ENCODE results near the gene CD209. TPM values are rescaled to one million over a fixed set of nuclear protein-coding genes. Genes with fewer than 3 reads are reported as not detected.

The CD209 gene
- total and polyA plus RNA-seq, 9 of the 15 experiments (the other 6 are each of a cell fraction or from before 2014, with no cell fraction given) = 0.01 TPM; not detected in 8

DNA sequence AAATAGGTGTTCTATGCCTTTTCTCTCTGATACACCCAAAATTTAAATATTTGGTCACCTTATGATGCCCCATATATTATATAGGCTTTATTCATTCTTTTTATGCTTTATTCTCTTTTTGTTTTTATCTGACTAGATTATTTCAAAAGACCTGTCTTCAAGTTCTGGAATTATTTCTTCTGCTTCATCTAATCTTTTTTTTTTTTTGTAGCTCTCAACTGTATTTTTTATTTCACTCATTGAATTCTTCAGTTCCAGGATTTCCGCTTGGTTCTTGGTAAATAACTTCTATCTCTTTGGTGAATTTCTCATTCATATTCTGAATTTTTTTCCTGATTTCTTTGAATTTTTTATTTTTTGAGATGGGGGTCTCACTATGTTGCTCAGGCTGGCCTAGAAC is 11.8 kb upstream of the CD209 start:
- no peak overlapping the region for H2AFZ ChIP-seq (ENCODE audit: low read depth, low read length)
- intact Hi-C loops (cut with micrococcal nuclease) (no loop called here), in situ Hi-C loops (cut with MboI) (no loop called here)
- H3K9me3 ChIP-seq (replicated peaks; ENCODE audit: control insufficient read depth, insufficient read depth, low read depth, low read length) = peaks cover 10% of the 10 kb centered on the region
- H3K4me2 ChIP-seq (ENCODE audit: insufficient read depth, low read length) = no peak overlapping the region
- H3K4me1 ChIP-seq (replicated peaks in 1 of 2; ENCODE audit: control insufficient read depth in 2 of 2, insufficient read depth in 2 of 2, low read length in 2 of 2) = peaks cover 5 to 10% of the 10 kb centered on the region in 2 experiments; a peak in 3 of 5 replicates
- DNase-seq (ENCODE audit: extremely low read depth in 1 of 4, low spot score in 3 of 4) = no peak
- BruUV-seq (replicated peaks) = no TSS peak
- POLR2A ChIA-PET = no interaction called here
- ATAC-seq = no peak
- H3K79me2 ChIP-seq (ENCODE audit: control insufficient read depth, insufficient read depth, low read length) = no peaks in the 10 kb centered on the region
- no peak overlapping the region for H3K4me3 ChIP-seq
- no peaks in the 10 kb centered on the region for H3K36me3 ChIP-seq (ENCODE audit: control insufficient read depth, insufficient read depth, low read length)
- WGBS (ENCODE audit: insufficient coverage, low coverage, missing lambda C conversion rate) = 0% methylated on average over 1 of the region's 1 CpG
- FAIRE-seq = no peak
- H4K20me1 ChIP-seq (replicated peaks; ENCODE audit: control insufficient read depth, insufficient read depth, low read length) = no peaks in the 10 kb centered on the region
- H3K9ac ChIP-seq (ENCODE audit: insufficient read depth in 1 of 2, low read depth in 2 of 2, low read length in 2 of 2) = no peak overlapping the region
- CTCF ChIA-PET (ENCODE audit: low intra/inter-chr PET ratio) = no interaction called here
- no peaks in the 10 kb centered on the region for H3K9me1 ChIP-seq (ENCODE audit: control insufficient read depth, insufficient read depth, low read length)
- H3K27ac ChIP-seq (ENCODE audit: extremely low read depth, low read depth, low read length) = no peak overlapping the region
- H3K27me3 ChIP-seq (ENCODE audit: control insufficient read depth in 2 of 2, insufficient read depth in 2 of 2, low read length in 2 of 2) = no peaks in the 10 kb centered on the region
- 0 out of 2 replicates have a peak, but pooled peaks have one; percentile 35 for TF ChIP-seq ZEB2 (IDR thresholded peaks at IDR 0.05)
- TF ChIP-seq NFE2 (IDR thresholded peaks at IDR 0.05; ENCODE audit: low read depth) = no peak
- TF ChIP-seq RNF2 (IDR thresholded peaks at IDR 0.05) = no peak
- TF ChIP-seq ZNF445 (CRISPR knock-in tag; IDR thresholded peaks at IDR 0.05; ENCODE audit: low read depth) = no peak
- TF ChIP-seq TRIM28 (IDR thresholded peaks at IDR 0.05) = peak; percentile 95; the same call in 1 of the 2 replicates
- no peak for TF ChIP-seq BDP1 (IDR thresholded peaks at IDR 0.05; ENCODE audit: insufficient read depth, insufficient read length)
- no peak for TF ChIP-seq NCOA4 (IDR thresholded peaks at IDR 0.05; ENCODE audit: partially characterized antibody)
- TF ChIP-seq HMG20A (CRISPR knock-in tag; conservative IDR thresholded peaks at IDR 0.05) = no peak
- TF ChIP-seq ZNF384 (IDR thresholded peaks at IDR 0.05; ENCODE audit: low read depth, low read length) = peak; percentile 55; the same call in 1 of the 2 replicates
- no peak for TF ChIP-seq FOXM1 (IDR thresholded peaks at IDR 0.05; ENCODE audit: low read depth)
- TF ChIP-seq FOXM1 (CRISPR knock-in tag; IDR thresholded peaks at IDR 0.05; ENCODE audit: low read depth) = no peak
- no peak for TF ChIP-seq RFX1 (IDR thresholded peaks at IDR 0.05)
- TF ChIP-seq ZNF217 (CRISPR knock-in tag; IDR thresholded peaks at IDR 0.05) = no peak
- TF ChIP-seq CHCHD3 (CRISPR knock-in tag; IDR thresholded peaks at IDR 0.05) = no peak
- TF ChIP-seq, protein P1, sequence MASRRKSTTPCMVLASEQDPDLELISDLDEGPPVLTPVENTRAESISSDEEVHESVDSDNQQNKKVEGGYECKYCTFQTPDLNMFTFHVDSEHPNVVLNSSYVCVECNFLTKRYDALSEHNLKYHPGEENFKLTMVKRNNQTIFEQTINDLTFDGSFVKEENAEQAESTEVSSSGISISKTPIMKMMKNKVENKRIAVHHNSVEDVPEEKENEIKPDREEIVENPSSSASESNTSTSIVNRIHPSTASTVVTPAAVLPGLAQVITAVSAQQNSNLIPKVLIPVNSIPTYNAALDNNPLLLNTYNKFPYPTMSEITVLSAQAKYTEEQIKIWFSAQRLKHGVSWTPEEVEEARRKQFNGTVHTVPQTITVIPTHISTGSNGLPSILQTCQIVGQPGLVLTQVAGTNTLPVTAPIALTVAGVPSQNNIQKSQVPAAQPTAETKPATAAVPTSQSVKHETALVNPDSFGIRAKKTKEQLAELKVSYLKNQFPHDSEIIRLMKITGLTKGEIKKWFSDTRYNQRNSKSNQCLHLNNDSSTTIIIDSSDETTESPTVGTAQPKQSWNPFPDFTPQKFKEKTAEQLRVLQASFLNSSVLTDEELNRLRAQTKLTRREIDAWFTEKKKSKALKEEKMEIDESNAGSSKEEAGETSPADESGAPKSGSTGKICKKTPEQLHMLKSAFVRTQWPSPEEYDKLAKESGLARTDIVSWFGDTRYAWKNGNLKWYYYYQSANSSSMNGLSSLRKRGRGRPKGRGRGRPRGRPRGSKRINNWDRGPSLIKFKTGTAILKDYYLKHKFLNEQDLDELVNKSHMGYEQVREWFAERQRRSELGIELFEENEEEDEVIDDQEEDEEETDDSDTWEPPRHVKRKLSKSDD (conservative IDR thresholded peaks at IDR 0.05; ENCODE audit: low read length) = no peak
- TF ChIP-seq EP300 (IDR thresholded peaks at IDR 0.05; ENCODE audit: low read length) = no peak
- no peak for TF ChIP-seq ZNF24 (IDR thresholded peaks at IDR 0.05)
- TF ChIP-seq, protein P2, sequence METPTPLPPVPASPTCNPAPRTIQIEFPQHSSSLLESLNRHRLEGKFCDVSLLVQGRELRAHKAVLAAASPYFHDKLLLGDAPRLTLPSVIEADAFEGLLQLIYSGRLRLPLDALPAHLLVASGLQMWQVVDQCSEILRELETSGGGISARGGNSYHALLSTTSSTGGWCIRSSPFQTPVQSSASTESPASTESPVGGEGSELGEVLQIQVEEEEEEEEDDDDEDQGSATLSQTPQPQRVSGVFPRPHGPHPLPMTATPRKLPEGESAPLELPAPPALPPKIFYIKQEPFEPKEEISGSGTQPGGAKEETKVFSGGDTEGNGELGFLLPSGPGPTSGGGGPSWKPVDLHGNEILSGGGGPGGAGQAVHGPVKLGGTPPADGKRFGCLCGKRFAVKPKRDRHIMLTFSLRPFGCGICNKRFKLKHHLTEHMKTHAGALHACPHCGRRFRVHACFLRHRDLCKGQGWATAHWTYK (CRISPR knock-in tag; IDR thresholded peaks at IDR 0.05) = no peak

Data from K562 (cell line).